Hepatocyte (in vitro differentiated cells): ENCODE data around the gene RGS8. TPM values are rescaled to one million over a fixed set of nuclear protein-coding genes. Genes with fewer than 3 reads are reported as not detected.

Experiments
- DNase-seq: peaks from one replicate; pipeline ENCODE4 v3.0.0-alpha.2; 2016; ENCODE audit warnings: low spot score
- H2AFZ ChIP-seq: fragments of 200-600 bp; sonication (generic); 2 replicates; pipeline ENCODE4 v1.6.0; 2016; ENCODE audit warnings: antibody characterized with exemption, mild to moderate bottlenecking
- H3K27ac ChIP-seq: fragments of 200-600 bp; sonication (generic); 2 replicates; pipeline ENCODE4 v1.5.1; 2016; ENCODE audit warnings: mild to moderate bottlenecking
- H3K27me3 ChIP-seq: fragments of 200-600 bp; sonication (generic); 2 replicates; pipeline ENCODE4 v1.6.1; 2016
- H3K36me3 ChIP-seq: fragments of 200-600 bp; sonication (generic); replicated peaks from 2 replicates; pipeline ENCODE4 v1.5.1; 2016; ENCODE audit warnings: low read depth; ENCODE audit not compliant: insufficient read depth
- H3K4me1 ChIP-seq: fragments of 200-600 bp; sonication (generic); 2 replicates; pipeline ENCODE4 v1.5.1; 2016; ENCODE audit warnings: mild to moderate bottlenecking, moderate library complexity; ENCODE audit not compliant: insufficient read depth
- H3K4me2 ChIP-seq: fragments of 200-600 bp; sonication (generic); 2 replicates; pipeline ENCODE4 v1.6.0; 2016
- H3K4me3 ChIP-seq: fragments of 200-600 bp; sonication (generic); 2 replicates; pipeline ENCODE4 v1.5.1; 2016; ENCODE audit warnings: mild to moderate bottlenecking
- H3K79me2 ChIP-seq: fragments of 200-600 bp; sonication (generic); 2 replicates; pipeline ENCODE4 v1.6.0; 2017; ENCODE audit warnings: mild to moderate bottlenecking
- H3K9me2 ChIP-seq: fragments of 200-600 bp; sonication (generic); replicated peaks from 2 replicates; pipeline ENCODE4 v1.6.0; 2017; ENCODE audit warnings: mild to moderate bottlenecking; ENCODE audit not compliant: insufficient read depth
- H3K9me3 ChIP-seq: fragments of 200-600 bp; sonication (generic); 2 replicates; pipeline ENCODE4 v1.5.1; 2016; ENCODE audit warnings: low read depth, mild to moderate bottlenecking
- H4K20me1 ChIP-seq: fragments of 200-600 bp; sonication (generic); 2 replicates; pipeline ENCODE4 v1.6.0; 2016; ENCODE audit warnings: mild to moderate bottlenecking; ENCODE audit not compliant: insufficient read depth, poor library complexity, severe bottlenecking
- EZH2 ChIP-seq: fragments of 200-600 bp; sonication (generic); IDR thresholded peaks from 2 replicates; pipeline ENCODE4 v1.6.1; 2016; ENCODE audit warnings: antibody characterized with exemption, mild to moderate bottlenecking, borderline replicate concordance
- EZH2phosphoT487 ChIP-seq: fragments of 200-600 bp; sonication (generic); IDR thresholded peaks from one replicate; pipeline ENCODE4 v1.6.1; 2018; ENCODE audit warnings: antibody characterized with exemption, mild to moderate bottlenecking, low read depth, moderate library complexity; ENCODE audit not compliant: unreplicated experiment, severe bottlenecking
- WGBS: methylation state at CpG from one replicate; pipeline ENCODE4 v1.1.6; 2016; ENCODE audit warnings: low lambda C conversion rate; ENCODE audit errors: missing lambda C conversion rate; 5-methylcytosine and 5-hydroxymethylcytosine counted together
- polyA plus RNA-seq: library from polyadenylated mRNA; unstranded; fragments of >200 nt; fragmentation: Nextera tagmentation; extraction: Ambion mirVana; gene quantifications from 2 replicates; pipeline ENCODE4 v1.2.1, GENCODE V29; 2016
- total RNA-seq: library from RNA; depleted of rRNA; stranded (reverse); fragments of >200 nt; gene quantifications from 2 replicates; pipeline ENCODE4 v1.2.3, GENCODE V29; 2014
- TF ChIP-seq, protein P1 (sequence below): fragments of 200-600 bp; sonication (generic); IDR thresholded peaks from 2 replicates; pipeline ENCODE4 v1.5.1; 2016; ENCODE audit warnings: antibody characterized with exemption, mild to moderate bottlenecking; ENCODE audit not compliant: poor library complexity

Gene RGS8
- total and polyA plus RNA-seq, 2 experiments from 2014 or later = not detected

DNA sequence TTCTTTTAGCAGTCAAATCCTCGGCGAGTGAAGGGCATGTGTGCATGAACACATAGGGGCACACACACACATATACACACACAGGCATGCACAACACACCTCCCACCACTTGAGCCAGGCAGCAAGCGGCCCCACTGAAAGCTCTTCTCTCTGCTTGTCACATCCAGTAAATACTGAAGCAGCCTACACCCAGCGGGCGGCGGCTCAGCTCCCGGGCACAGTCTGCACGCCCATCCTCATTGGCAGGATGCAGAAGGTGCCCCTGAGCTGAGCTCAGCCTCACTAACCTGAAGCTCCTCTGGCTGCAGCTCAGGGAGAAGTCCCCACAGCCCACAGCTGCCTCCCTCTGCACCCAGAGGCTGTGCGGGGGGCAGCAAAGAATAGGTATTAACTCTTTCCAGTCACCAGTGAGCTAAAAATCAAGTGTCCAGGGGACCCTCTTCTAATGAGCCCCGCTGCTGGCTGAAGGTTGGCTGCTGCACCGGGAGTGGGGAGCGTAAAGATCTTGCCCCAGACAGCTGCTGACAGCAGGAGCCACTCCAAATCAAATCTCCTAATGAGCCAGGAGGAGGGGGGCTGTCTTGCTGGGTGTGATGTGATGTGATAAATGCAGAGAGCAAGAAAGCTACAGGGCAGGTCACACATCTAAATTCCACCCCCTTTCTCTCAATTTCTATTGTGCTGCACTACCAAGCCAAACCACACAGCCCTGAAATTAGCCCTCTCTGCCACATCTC, 12.5 kb downstream of the RGS8 start:
- Histone ChIP-seq H4K20me1 (no peaks in the 10 kb centered on the region), H3K9me2 (no peaks in the 10 kb centered on the region), H3K36me3 (no peaks in the 10 kb centered on the region), H3K27me3 (no peaks in the 10 kb centered on the region), H2AFZ (no peak overlapping the region), H3K4me2 (no peak overlapping the region), H3K4me1 (no peaks in the 10 kb centered on the region), H3K9me3 (no peaks in the 10 kb centered on the region), H3K4me3 (no peak overlapping the region), H3K79me2 (no peaks in the 10 kb centered on the region), H3K27ac (no peak overlapping the region)
- TF ChIP-seq EZH2phosphoT487 = no peak
- TF ChIP-seq, protein P1, sequence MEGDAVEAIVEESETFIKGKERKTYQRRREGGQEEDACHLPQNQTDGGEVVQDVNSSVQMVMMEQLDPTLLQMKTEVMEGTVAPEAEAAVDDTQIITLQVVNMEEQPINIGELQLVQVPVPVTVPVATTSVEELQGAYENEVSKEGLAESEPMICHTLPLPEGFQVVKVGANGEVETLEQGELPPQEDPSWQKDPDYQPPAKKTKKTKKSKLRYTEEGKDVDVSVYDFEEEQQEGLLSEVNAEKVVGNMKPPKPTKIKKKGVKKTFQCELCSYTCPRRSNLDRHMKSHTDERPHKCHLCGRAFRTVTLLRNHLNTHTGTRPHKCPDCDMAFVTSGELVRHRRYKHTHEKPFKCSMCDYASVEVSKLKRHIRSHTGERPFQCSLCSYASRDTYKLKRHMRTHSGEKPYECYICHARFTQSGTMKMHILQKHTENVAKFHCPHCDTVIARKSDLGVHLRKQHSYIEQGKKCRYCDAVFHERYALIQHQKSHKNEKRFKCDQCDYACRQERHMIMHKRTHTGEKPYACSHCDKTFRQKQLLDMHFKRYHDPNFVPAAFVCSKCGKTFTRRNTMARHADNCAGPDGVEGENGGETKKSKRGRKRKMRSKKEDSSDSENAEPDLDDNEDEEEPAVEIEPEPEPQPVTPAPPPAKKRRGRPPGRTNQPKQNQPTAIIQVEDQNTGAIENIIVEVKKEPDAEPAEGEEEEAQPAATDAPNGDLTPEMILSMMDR = no peak
- no peak for DNase-seq
- 56% methylated on average over 12 of the region's 12 CpGs for WGBS

DNA sequence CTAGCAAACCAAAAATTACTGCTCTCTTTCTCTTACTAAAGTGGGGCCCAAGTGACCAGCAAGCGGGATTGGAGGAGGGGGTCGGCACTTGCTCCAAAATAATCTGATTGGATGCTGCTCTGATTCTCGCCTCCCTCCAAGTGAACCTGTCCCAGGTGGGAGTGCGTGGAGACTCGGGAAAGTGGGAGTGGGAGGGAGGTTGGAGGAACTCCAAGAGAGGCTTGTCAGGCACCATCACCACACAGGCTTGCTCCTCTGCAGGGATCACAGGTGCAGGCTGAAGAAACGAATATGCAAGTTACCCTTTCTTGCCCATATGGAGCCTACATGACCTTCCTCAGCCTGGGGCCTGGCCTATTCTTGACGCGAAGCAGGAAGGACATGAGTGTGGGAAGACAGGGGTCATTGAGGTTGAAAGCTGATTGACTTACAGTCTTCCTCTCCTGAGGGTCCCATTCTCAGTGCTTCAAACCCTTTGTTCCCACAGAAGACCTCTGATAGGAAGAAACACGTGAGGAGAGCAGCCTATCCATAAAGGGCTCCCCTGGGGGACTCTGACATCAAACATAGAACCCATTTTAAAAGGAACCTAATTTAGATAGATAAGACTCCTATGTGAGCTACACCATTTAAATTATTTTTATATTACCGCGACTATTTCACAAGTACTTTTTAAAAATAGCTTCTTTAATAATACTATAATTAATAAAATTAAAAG, 14.2 kb downstream of the RGS8 start:
- no peak overlapping the region for H3K4me2 ChIP-seq
- no peak overlapping the region for H2AFZ ChIP-seq
- H3K27ac ChIP-seq = no peak overlapping the region
- no peaks in the 10 kb centered on the region for H4K20me1 ChIP-seq
- H3K4me1 ChIP-seq = no peaks in the 10 kb centered on the region
- no peak for TF ChIP-seq EZH2phosphoT487
- TF ChIP-seq EZH2 = no peak
- TF ChIP-seq, protein P1 = no peak
- no peaks in the 10 kb centered on the region for H3K36me3 ChIP-seq
- H3K4me3 ChIP-seq = no peak overlapping the region
- no peak for DNase-seq
- H3K9me3 ChIP-seq = no peaks in the 10 kb centered on the region
- H3K9me2 ChIP-seq = no peaks in the 10 kb centered on the region
- WGBS = 88% methylated on average over 11 of the region's 11 CpGs
- H3K79me2 ChIP-seq = no peaks in the 10 kb centered on the region
- no peaks in the 10 kb centered on the region for H3K27me3 ChIP-seq

DNA sequence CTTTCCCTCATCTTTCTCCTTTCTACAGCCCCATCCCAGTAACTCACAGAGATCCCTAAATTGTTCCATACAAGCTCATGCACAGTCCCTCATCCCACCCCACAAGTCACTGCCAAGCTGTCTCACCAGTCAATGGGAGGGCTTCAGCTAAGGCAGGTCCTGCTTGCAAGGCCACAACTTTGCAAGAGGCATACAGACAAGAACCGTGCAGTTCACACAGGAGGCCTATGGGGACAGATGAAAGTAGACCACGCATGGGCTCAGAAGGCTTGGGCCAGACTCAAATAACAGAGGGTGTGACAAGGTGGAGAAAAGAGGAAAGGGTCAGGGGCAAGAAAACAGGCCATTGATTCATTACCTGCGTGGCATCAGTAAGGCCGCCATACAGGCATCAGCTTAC, 15.1 kb downstream of the RGS8 start:
- H3K9me3 ChIP-seq = no peaks in the 10 kb centered on the region
- H3K27me3 ChIP-seq = no peaks in the 10 kb centered on the region
- no peak overlapping the region for H3K27ac ChIP-seq
- H3K36me3 ChIP-seq = no peaks in the 10 kb centered on the region
- TF ChIP-seq, protein P1 = no peak
- TF ChIP-seq EZH2phosphoT487 (no peak), EZH2 (no peak)
- H4K20me1 ChIP-seq = no peaks in the 10 kb centered on the region
- H3K4me2 ChIP-seq = no peak overlapping the region
- no peak overlapping the region for H2AFZ ChIP-seq
- no peaks in the 10 kb centered on the region for H3K9me2 ChIP-seq
- no peak overlapping the region for H3K4me3 ChIP-seq
- H3K4me1 ChIP-seq = no peaks in the 10 kb centered on the region
- DNase-seq = no peak
- 92% methylated on average over 4 of the region's 4 CpGs for WGBS
- H3K79me2 ChIP-seq = no peaks in the 10 kb centered on the region
